Mononuclear cell (primary cell): ENCODE results near the gene SLC35A4. TPM values are rescaled to one million over a fixed set of nuclear protein-coding genes. Genes with fewer than 3 reads are reported as not detected.

Experiments used
- H3K27me3 ChIP-seq: 2 replicates; pipeline ENCODE4 v1.6.0; 2011; ENCODE audit warnings: low read length, control low read depth; ENCODE audit not compliant: insufficient read depth
- H3K4me1 ChIP-seq: 2 replicates; pipeline ENCODE4 v1.5.1; 2011; ENCODE audit warnings: mild to moderate bottlenecking, low read length, control low read depth; ENCODE audit not compliant: insufficient read depth
- H3K4me3 ChIP-seq: 2 replicates; pipeline ENCODE4 v1.5.1; 2011; ENCODE audit warnings: mild to moderate bottlenecking, low read length, moderate library complexity
- H3K9me3 ChIP-seq: 2 replicates; pipeline ENCODE4 v1.5.1; 2011; ENCODE audit warnings: low read depth, mild to moderate bottlenecking, control low read depth, low read length
- total RNA-seq: library from RNA; depleted of rRNA; stranded (reverse); fragments of >200 nt; gene quantifications from one replicate; pipeline ENCODE4 v1.2.3, GENCODE V29; 2012

The SLC35A4 gene, protein sequence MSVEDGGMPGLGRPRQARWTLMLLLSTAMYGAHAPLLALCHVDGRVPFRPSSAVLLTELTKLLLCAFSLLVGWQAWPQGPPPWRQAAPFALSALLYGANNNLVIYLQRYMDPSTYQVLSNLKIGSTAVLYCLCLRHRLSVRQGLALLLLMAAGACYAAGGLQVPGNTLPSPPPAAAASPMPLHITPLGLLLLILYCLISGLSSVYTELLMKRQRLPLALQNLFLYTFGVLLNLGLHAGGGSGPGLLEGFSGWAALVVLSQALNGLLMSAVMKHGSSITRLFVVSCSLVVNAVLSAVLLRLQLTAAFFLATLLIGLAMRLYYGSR
- total RNA-seq = 13.1 TPM

GRCh38 chr5:140564196-140565023 lies at the start of gene SLC35A4, which contains the start of gene APBB3:
Gene SLC35A4 (plus strand): TSS chr5:140564828. CDS start chr5:140567170, 2,342 bp downstream.
Gene APBB3 (minus strand): TSS chr5:140564598. CDS start chr5:140564245, 353 bp downstream.
- H3K4me1 ChIP-seq = peaks cover 47% of the 10 kb centered on the region
- peak within 1 kb of the TSS; percentile 77 for H3K4me3 ChIP-seq
- no peaks in the 10 kb centered on the region for H3K9me3 ChIP-seq
- no peaks in the 10 kb centered on the region for H3K27me3 ChIP-seq

DNA sequence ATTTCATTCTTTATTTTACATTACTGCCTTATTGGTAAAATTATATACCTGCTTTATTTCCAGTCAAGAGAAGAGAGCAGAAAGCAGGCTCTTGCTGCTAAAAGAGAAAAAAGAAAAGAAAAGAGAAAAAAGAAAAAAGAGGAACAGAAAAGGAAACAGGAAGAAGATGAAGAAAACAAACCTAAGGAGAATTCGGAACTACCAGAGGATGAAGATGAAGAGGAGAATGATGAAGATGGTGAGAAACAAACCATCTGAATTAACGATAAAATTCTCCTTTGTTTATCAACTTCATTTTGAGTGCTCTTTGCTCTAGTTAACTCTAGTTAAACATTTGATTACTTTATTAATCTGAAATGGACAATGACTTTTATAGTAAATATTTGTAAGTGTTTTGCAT lies 40.6 kb upstream of the SLC35A4 start:
- Histone ChIP-seq H3K4me1 (no peaks in the 10 kb centered on the region), H3K9me3 (no peaks in the 10 kb centered on the region), H3K27me3 (no peaks in the 10 kb centered on the region), H3K4me3 (no peak overlapping the region)

- H3K4me1 ChIP-seq = no peaks in the 10 kb centered on the region
- H3K27me3 ChIP-seq = no peaks in the 10 kb centered on the region
- no peak overlapping the region for H3K4me3 ChIP-seq
- H3K9me3 ChIP-seq = no peaks in the 10 kb centered on the region
Observed at GRCh38 chr5:140540227-140540626, 24.4 kb upstream of the SLC35A4 start.

DNA sequence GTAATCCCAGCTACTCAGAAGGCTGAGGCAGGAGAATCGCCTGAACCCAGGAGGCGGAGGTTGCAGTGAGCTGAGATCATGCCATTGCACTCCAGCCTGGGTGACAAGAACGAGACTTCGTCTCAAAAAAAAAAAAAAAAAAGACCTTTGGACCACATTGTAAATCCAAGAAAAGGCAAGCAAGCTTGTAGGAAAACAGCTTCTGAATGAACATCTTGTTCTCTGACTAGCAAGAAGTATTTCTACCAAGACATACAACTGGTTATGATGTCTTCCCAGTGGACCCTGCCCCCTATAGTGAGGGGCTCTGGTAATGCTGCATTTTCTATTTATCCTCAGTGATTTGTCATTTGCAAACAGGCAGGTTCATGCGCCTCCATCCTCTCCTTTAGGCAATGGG lies 21.7 kb upstream of the SLC35A4 start:
- Histone ChIP-seq H3K4me3 (no peak overlapping the region), H3K9me3 (no peaks in the 10 kb centered on the region), H3K4me1 (peaks cover 18% of the 10 kb centered on the region), H3K27me3 (no peaks in the 10 kb centered on the region)

- Histone ChIP-seq H3K4me3 (no peak overlapping the region), H3K9me3 (no peaks in the 10 kb centered on the region), H3K27me3 (no peaks in the 10 kb centered on the region), H3K4me1 (peaks cover 38% of the 10 kb centered on the region)
Observed at GRCh38 chr5:140544986-140545385, 19.6 kb upstream of the SLC35A4 start.

DNA sequence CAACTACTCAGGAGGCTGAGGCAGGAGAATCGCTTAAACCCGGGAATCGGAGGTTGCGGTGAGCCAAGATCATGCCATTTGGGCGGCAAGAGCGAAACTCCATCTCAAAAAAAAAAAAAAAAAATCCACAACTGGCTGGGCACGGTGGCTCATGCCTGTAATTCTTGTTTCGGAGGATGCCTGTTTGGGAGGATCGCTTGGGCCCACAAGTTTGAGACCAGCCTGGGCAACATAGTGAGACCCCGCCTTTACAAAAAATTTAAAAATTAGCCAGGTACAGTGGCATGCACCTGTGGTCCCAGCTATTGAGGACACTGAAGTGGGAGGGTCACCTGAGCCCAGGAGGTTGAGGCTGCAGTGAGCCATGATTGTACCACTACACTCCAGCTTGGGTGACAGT lies 19.0 kb upstream of the SLC35A4 start:
- no peaks in the 10 kb centered on the region for H3K9me3 ChIP-seq
- H3K27me3 ChIP-seq = no peaks in the 10 kb centered on the region
- peaks cover 38% of the 10 kb centered on the region for H3K4me1 ChIP-seq
- no peak overlapping the region for H3K4me3 ChIP-seq

- Histone ChIP-seq H3K4me3 (peak overlapping the region; percentile 45), H3K27me3 (no peaks in the 10 kb centered on the region), H3K4me1 (peaks cover 38% of the 10 kb centered on the region), H3K9me3 (no peaks in the 10 kb centered on the region)
Observed at GRCh38 chr5:140546851-140547507, 17.6 kb upstream of the SLC35A4 start.

- Histone ChIP-seq H3K4me3 (peak within 1 kb of the TSS; percentile 45), H3K4me1 (peaks cover 38% of the 10 kb centered on the region), H3K9me3 (no peaks in the 10 kb centered on the region), H3K27me3 (no peaks in the 10 kb centered on the region)
Observed at GRCh38 chr5:140547508-140548299, 16.9 kb upstream of the SLC35A4 start, which contains the start of gene EIF4EBP3. Gene EIF4EBP3 (plus strand): TSS chr5:140547662. CDS start chr5:140547738, 76 bp downstream.

GRCh38 chr5:140548300-140548688 lies 16.3 kb upstream of the SLC35A4 start:
- H3K27me3 ChIP-seq = no peaks in the 10 kb centered on the region
- no peaks in the 10 kb centered on the region for H3K9me3 ChIP-seq
- peak overlapping the region; percentile 45 for H3K4me3 ChIP-seq
- peaks cover 41% of the 10 kb centered on the region for H3K4me1 ChIP-seq

GRCh38 chr5:140548791-140549190 lies 15.8 kb upstream of the SLC35A4 start:
- H3K4me1 ChIP-seq = peaks cover 46% of the 10 kb centered on the region
- no peaks in the 10 kb centered on the region for H3K27me3 ChIP-seq
- H3K4me3 ChIP-seq = no peak overlapping the region
- H3K9me3 ChIP-seq = no peaks in the 10 kb centered on the region

DNA sequence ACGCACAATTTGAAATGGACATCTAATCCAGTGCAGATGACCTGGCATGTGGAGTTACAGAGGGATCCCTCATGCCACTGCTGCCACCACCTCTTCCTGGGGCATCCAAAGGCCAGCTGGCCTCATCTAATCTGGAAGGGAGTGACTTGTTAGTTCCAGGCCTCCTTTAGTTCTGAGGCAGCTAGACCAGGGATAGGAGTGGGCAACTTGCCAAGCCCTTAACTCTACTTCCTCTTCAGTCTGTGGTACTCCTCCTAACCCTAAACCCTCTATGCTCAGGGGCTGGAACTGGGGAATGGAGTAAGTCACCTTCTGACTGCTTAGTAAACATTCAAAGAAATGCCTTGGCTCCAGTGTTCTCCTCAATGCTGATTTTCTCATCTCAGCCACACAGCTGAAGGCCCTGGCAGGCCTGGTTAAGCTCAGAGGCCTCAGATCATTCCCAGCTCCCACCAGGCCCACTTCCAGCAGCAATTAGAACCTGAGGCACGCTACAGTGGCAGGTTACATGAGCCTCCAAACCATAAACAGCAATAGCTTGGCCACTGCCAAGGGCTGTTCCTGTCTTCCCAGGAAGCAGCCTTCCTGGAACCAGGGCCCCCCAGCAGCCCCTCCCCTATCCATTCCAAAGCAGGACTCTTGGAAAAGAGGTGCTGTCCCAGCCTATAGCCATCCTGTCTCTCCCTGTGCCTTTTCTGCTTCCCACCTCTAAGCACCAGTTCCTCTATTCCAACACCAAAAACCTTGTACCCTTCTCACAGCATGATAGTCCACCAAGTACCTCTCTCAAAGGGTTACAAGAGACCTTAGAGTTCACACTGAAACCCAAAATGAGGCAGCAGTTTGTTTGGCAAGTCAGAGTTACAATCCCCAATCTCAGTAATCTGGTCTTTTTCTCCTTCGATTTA lies 15.1 kb upstream of the SLC35A4 start:
- Histone ChIP-seq H3K4me1 (peaks cover 53% of the 10 kb centered on the region), H3K9me3 (no peaks in the 10 kb centered on the region), H3K4me3 (no peak overlapping the region), H3K27me3 (no peaks in the 10 kb centered on the region)

DNA sequence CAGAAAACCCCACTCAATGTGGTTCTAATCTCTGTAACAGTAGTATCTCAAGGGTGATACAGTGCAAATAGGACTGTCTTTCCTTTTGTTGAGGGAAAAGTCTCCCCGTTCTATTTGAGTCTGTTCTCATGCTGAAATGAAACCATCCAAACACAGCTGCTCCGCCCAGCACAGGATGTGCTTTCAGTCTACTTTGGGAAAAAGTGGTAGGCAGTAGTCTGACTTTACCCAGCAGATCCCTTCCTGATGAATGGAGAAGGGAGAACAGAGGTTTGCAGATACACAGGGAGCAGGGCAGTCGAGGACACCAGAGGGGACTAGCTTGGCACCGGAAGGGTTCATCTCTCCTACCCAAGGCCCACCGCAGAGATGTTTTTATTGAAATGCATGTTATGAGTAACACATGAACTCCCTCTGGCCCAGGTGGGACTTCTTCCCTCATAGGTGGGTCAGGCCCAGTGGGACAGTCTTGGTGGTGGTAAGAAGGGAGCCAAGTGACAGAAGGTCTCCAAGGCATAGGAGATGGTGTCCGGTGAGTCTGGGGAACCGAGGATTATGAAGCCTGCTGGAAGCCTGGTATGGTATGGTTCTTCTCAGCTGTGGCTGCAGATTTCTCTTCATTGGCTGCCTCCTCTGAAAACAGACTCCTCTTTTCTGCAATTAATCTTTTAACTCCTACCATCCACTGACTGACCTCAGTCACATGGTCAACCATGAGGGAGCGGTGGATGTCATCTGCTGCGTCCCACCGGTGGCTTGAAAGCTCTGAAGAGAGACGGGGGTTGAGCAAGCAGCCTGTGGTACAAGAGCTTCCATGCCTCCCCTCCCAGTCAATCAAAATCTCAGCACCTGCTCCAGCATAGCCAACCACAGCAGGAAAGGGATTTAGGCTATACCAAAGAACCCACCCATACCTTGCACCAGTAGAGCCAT lies 14.2 kb upstream of the SLC35A4 start:
- H3K4me3 ChIP-seq = no peak overlapping the region
- peaks cover 62% of the 10 kb centered on the region for H3K4me1 ChIP-seq
- H3K27me3 ChIP-seq = no peaks in the 10 kb centered on the region
- no peaks in the 10 kb centered on the region for H3K9me3 ChIP-seq

DNA sequence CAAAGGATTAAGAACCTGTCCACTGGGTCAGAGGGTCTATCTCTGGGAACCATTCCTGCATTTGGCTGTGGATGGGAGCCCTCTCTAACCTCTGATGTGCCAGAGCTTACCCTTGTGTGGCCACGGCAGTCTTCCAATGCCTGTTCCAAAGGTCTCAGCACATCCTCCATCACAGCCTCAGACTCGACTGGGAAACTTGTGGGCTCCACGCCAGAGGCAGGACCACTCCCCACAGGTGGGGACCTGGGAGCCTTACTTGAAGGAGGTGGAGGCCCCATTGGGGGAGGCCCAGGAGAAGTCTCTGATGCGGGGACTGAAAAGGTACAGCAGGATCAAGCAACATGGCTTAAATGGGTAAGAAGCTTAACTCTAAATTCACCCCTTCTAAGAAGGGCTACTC lies 12.8 kb upstream of the SLC35A4 start:
- H3K27me3 ChIP-seq = no peaks in the 10 kb centered on the region
- H3K4me1 ChIP-seq = peaks cover 66% of the 10 kb centered on the region
- H3K4me3 ChIP-seq = no peak overlapping the region
- no peaks in the 10 kb centered on the region for H3K9me3 ChIP-seq
